Chondrocyte (in vitro differentiated cells): ENCODE results near the gene LSP1. TPM values are rescaled to one million over a fixed set of nuclear protein-coding genes. Genes with fewer than 3 reads are reported as not detected.

ENCODE experiments used
- DNase-seq: peaks from one replicate; pipeline ENCODE4 v3.0.0; 2021; ENCODE audit warnings: mixed read lengths, low spot score
- H3K27ac Mint-ChIP-seq: one replicate; pipeline ENCODE4 v1.8.0; 2021; ENCODE audit warnings: mild to moderate bottlenecking, moderate library complexity, mixed read lengths; ENCODE audit not compliant: unreplicated experiment
- H3K27me3 Mint-ChIP-seq: 2 replicates; pipeline ENCODE4 v1.8.0; 2021; ENCODE audit warnings: low read depth, mixed read lengths
- H3K36me3 Mint-ChIP-seq: 2 replicates; pipeline ENCODE4 v1.8.0; 2021; ENCODE audit warnings: low read depth, mixed read lengths
- H3K4me1 Mint-ChIP-seq: 2 replicates; pipeline ENCODE4 v1.8.0; 2021; ENCODE audit warnings: low read depth, mild to moderate bottlenecking, mixed read lengths
- H3K4me3 Mint-ChIP-seq: one replicate; pipeline ENCODE4 v1.8.0; 2021; ENCODE audit warnings: mild to moderate bottlenecking, moderate library complexity, mixed read lengths; ENCODE audit not compliant: unreplicated experiment
- H3K9me3 Mint-ChIP-seq: 2 replicates; pipeline ENCODE4 v1.8.0; 2021; ENCODE audit warnings: low read depth, mixed read lengths
- CTCF ChIP-seq: fragments of 200-600 bp; sonication (generic); IDR thresholded peaks from 2 replicates; pipeline ENCODE4 v1.5.0; 2021; ENCODE audit warnings: antibody characterized with exemption, mild to moderate bottlenecking, moderate library complexity
- total RNA-seq: library from RNA; stranded (reverse); gene quantifications from 3 replicates; pipeline ENCODE4 v1.2.1, GENCODE V29; 2021

Gene LSP1
- total RNA-seq, 1 donor from 2014 or later: 7.4 TPM

GRCh38 chr11:1844221-1845094, 8.4 kb upstream of the LSP1 start:
- Mint-ChIP-seq H3K4me3 (no peak overlapping the region), H3K4me1 (peaks cover 13% of the 10 kb centered on the region), H3K27me3 (no peaks in the 10 kb centered on the region), H3K9me3 (no peaks in the 10 kb centered on the region), H3K36me3 (no peaks in the 10 kb centered on the region), H3K27ac (no peak overlapping the region)
- TF ChIP-seq CTCF: no peak
- DNase-seq: no peak

GRCh38 chr11:1845095-1845429, 7.8 kb upstream of the LSP1 start:
- Mint-ChIP-seq H3K27ac (no peak overlapping the region), H3K36me3 (no peaks in the 10 kb centered on the region), H3K4me1 (peaks cover 13% of the 10 kb centered on the region), H3K27me3 (no peaks in the 10 kb centered on the region), H3K4me3 (no peak overlapping the region), H3K9me3 (no peaks in the 10 kb centered on the region)
- TF ChIP-seq CTCF: no peak
- DNase-seq: no peak

- Mint-ChIP-seq H3K4me1 (peaks cover 13% of the 10 kb centered on the region), H3K4me3 (no peak overlapping the region), H3K27ac (no peak overlapping the region), H3K27me3 (no peaks in the 10 kb centered on the region), H3K36me3 (no peaks in the 10 kb centered on the region), H3K9me3 (no peaks in the 10 kb centered on the region)
- no peak for TF ChIP-seq CTCF
- DNase-seq: no peak
These were observed 7.1 kb upstream of the LSP1 start for GRCh38 chr11:1845561-1846452.

- Mint-ChIP-seq H3K27ac (no peak overlapping the region), H3K36me3 (no peaks in the 10 kb centered on the region), H3K27me3 (no peaks in the 10 kb centered on the region), H3K4me3 (no peak overlapping the region), H3K9me3 (no peaks in the 10 kb centered on the region), H3K4me1 (peaks cover 13% of the 10 kb centered on the region)
- no peak for TF ChIP-seq CTCF
- no peak for DNase-seq
These were observed 6.4 kb upstream of the LSP1 start for GRCh38 chr11:1846453-1846932.

- no peak for TF ChIP-seq CTCF
- H3K27me3 Mint-ChIP-seq: no peaks in the 10 kb centered on the region
- no peak for DNase-seq
- H3K27ac Mint-ChIP-seq: no peak overlapping the region
- no peak overlapping the region for H3K4me3 Mint-ChIP-seq
- H3K36me3 Mint-ChIP-seq: no peaks in the 10 kb centered on the region
- peaks cover 13% of the 10 kb centered on the region for H3K4me1 Mint-ChIP-seq
- H3K9me3 Mint-ChIP-seq: no peaks in the 10 kb centered on the region
These were observed 5.7 kb upstream of the LSP1 start for GRCh38 chr11:1847006-1847735.
